Mucosa of descending colon (tissue), 3 donors: ENCODE data around the gene EPB41L5. TPM values are rescaled to one million over a fixed set of nuclear protein-coding genes. Genes with fewer than 3 reads are reported as not detected.

ENCODE experiments used
- ATAC-seq: fragments of 200-7000 bp; cut with Tn5 transposase; one replicate; pipeline ENCODE4 v1.9.1; 2020; ENCODE audit warnings: mild to moderate bottlenecking, moderate library complexity
- DNase-seq, 3 donors: peaks; one replicate each; pipeline ENCODE4 v3.0.0-alpha.2; 2020
- H3K36me3 ChIP-seq: fragments of 200-600 bp; one replicate; pipeline ENCODE4 v1.8.0; 2021; ENCODE audit warnings: low read depth, mild to moderate bottlenecking
- H3K4me1 ChIP-seq: fragments of 200-600 bp; one replicate; pipeline ENCODE4 v1.8.0; 2021; ENCODE audit warnings: low read depth, mild to moderate bottlenecking
- H3K4me3 ChIP-seq: fragments of 200-600 bp; one replicate; pipeline ENCODE4 v1.8.0; 2021; ENCODE audit warnings: mild to moderate bottlenecking
- H3K9me3 ChIP-seq: fragments of 200-600 bp; one replicate; pipeline ENCODE4 v1.8.0; 2021; ENCODE audit warnings: mild to moderate bottlenecking
- CTCF ChIP-seq: fragments of 200-600 bp; IDR thresholded peaks from one replicate; pipeline ENCODE4 v1.8.0; 2022; ENCODE audit warnings: antibody characterized with exemption, mild to moderate bottlenecking
- intact Hi-C, 2 donors: fragments of 100-400 bp; cut with DNase I in 1 of 2; cut with micrococcal nuclease in 1 of 2; formaldehyde crosslinking; loops; one replicate each; pipeline versions ENCODE4 v1.11.0 to v1.11.1; 2022; cut with DNase I, micrococcal nuclease
- total RNA-seq, 3 donors: library from RNA; stranded (reverse); fragmentation: NEBNext Ultra II Directional in 2 of 3; extraction: Animal tissue kit (Norgen Biotek cat#: 25700) in 2 of 3; gene quantifications; one replicate each; pipeline versions ENCODE4 v1.2.1 to v1.2.4, GENCODE V29; 2021 to 2023
- donor health status: DM: no; HTN: no; CAD: no; lungs with moderate emphysema.
- donor health status: DM: no; HTN: no; CAD: no.
- donor health status: DM: no; HTN: yes; CAD: no.

The EPB41L5 gene
- total RNA-seq, 3 donors from 2014 or later: 22.6 to 36.7 (median 27.8) TPM

GRCh38 chr2:120140866-120141265, 128.0 kb downstream of the EPB41L5 start:
- no peak for TF ChIP-seq CTCF
- H3K4me1 ChIP-seq: no peaks in the 10 kb centered on the region
- no peaks in the 10 kb centered on the region for H3K36me3 ChIP-seq
- DNase-seq (no peak), ATAC-seq (no peak)
- H3K4me3 ChIP-seq: no peak overlapping the region
- intact Hi-C loops: no loop called here
- no peaks in the 10 kb centered on the region for H3K9me3 ChIP-seq

DNA sequence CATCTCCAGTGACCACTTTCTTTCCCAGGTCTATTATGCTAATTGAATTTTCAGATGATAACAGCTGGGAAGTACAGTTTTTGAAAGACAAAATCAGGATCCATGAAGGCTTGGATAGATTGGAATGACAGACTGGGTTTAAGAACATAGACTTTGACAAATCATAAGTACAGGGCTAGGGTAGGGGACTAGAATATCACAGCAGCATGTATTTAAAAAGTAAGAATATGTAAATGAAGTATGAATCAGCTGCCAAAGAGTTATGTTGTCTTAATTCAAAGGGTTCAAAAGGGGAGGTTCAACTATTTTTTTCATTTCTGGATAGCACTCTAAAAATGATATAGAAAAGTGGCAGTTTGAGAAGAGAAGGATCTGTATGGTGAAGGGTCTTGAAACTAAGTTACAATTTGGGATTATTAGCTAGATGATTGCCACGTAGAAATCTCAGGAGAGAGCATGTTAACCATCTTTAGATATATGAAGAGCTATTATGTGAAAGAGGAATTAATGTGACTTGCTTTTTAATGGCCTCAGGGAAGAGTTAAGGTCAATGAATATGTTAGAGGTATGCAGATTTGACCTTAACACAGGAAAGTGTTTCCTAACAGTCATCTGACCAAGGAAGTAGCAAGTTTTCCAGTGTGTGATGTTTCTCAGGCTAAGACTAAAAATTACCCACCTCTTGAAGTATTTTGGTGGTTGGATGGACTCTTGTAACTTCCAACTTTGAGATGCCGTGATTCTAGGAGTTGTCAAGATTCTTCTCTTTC, 128.6 kb downstream of the EPB41L5 start:
- TF ChIP-seq CTCF: no peak
- no peak overlapping the region for H3K4me3 ChIP-seq
- intact Hi-C loops: no loop called here
- DNase-seq (no peak), ATAC-seq (no peak)
- no peaks in the 10 kb centered on the region for H3K36me3 ChIP-seq
- H3K9me3 ChIP-seq: no peaks in the 10 kb centered on the region
- no peaks in the 10 kb centered on the region for H3K4me1 ChIP-seq

DNA sequence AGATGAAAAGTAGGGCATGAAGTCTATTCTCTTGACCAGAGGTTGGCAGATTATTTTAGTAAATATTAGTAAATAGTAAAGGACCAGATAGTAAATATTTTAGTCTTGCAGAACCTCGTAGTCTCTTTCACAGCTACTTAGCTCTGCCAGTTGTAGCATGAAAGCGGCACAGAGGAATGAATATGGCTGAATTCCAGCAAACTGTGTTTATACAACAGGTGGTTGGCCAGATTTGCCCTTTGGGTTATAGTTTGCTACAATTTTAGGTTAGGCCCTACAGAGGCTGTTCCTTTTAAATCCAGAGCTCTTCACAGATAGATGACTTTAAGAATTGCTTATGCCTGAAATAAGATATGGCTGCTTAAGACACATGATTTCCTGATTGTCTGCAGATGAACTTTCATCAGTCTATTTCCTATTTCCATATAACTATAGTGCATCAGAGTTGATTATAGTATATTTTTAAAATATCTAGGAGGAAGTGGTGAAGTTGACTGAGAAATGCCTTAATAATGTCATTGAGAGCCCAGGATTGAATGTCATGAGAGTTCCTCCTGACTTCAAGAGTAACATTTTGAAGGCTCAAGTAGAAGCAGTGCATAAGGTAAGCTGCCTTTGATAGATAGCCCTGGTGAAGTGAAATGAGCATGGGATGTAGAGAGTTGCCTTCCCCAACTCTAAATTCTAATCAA, 129.8 kb downstream of the EPB41L5 start:
- intact Hi-C loops: no loop called here
- no peak overlapping the region for H3K4me3 ChIP-seq

GRCh38 chr2:120148229-120148628, 135.4 kb downstream of the EPB41L5 start:
- intact Hi-C loops: no loop called here
- no peak overlapping the region for H3K4me3 ChIP-seq
- H3K9me3 ChIP-seq: peaks cover 18% of the 10 kb centered on the region
- ATAC-seq (no peak), DNase-seq (no peak)
- H3K36me3 ChIP-seq: no peaks in the 10 kb centered on the region
- no peaks in the 10 kb centered on the region for H3K4me1 ChIP-seq
- no peak for TF ChIP-seq CTCF

More for the DNA sequence above, 129.8 kb downstream of the EPB41L5 start:
- TF ChIP-seq CTCF: no peak
- no peak for ATAC-seq
- Histone ChIP-seq H3K36me3 (no peaks in the 10 kb centered on the region), H3K9me3 (no peaks in the 10 kb centered on the region), H3K4me1 (no peaks in the 10 kb centered on the region)
- DNase-seq: no peak

GRCh38 chr2:120148669-120149068, 135.8 kb downstream of the EPB41L5 start:
- Histone ChIP-seq H3K4me1 (no peaks in the 10 kb centered on the region), H3K4me3 (no peak overlapping the region), H3K36me3 (no peaks in the 10 kb centered on the region), H3K9me3 (peaks cover 18% of the 10 kb centered on the region)
- DNase-seq (no peak), ATAC-seq (no peak)
- no peak for TF ChIP-seq CTCF
- intact Hi-C loops: no loop called here
